KG1 (cell line): ENCODE results near the gene ULBP1.
A peak's percentile ranks its signal among the peaks of the same experiment; 100 is the strongest.
"Not testable (repeated sequence)": the region's sequence is repeated elsewhere in the genome, so short reads cannot be mapped to it uniquely, and the experiment has no call there.

Experiments used
- DNase-seq: peaks from one replicate; lab custom pipeline; 2025; lab: John Stamatoyannopoulos, UW

The ULBP1 gene

GRCh38 chr6:149977221-149977620, 13.5 kb downstream of the ULBP1 start:
- no peak for DNase-seq

- DNase-seq: no peak
These were observed 14.9 kb downstream of the ULBP1 start for GRCh38 chr6:149978610-149979009.

- DNase-seq: no peak
These were observed 15.6 kb downstream of the ULBP1 start for GRCh38 chr6:149979293-149979692.

GRCh38 chr6:149983145-149983544, 19.4 kb downstream of the ULBP1 start:
- DNase-seq: no peak

GRCh38 chr6:149984773-149985172, 21.0 kb downstream of the ULBP1 start:
- DNase-seq: no peak

GRCh38 chr6:149985481-149985937, 21.8 kb downstream of the ULBP1 start:
- no peak for DNase-seq

- DNase-seq: no peak
These were observed 23.9 kb downstream of the ULBP1 start for GRCh38 chr6:149987602-149988107.

GRCh38 chr6:149988550-149989346, 25.0 kb downstream of the ULBP1 start:
- DNase-seq: no peak

- no peak for DNase-seq
These were observed 26.5 kb downstream of the ULBP1 start for GRCh38 chr6:149990212-149990660.

- no peak for DNase-seq
These were observed 27.1 kb downstream of the ULBP1 start for GRCh38 chr6:149990661-149991471.

- DNase-seq: not testable (repeated sequence)
These were observed 27.7 kb downstream of the ULBP1 start for GRCh38 chr6:149991472-149991795.

GRCh38 chr6:149991838-149992237, 28.1 kb downstream of the ULBP1 start:
- no peak for DNase-seq

- DNase-seq: no peak
These were observed 31.6 kb downstream of the ULBP1 start for GRCh38 chr6:149995235-149995750.

GRCh38 chr6:149995971-149996370, 32.2 kb downstream of the ULBP1 start:
- no peak for DNase-seq

GRCh38 chr6:149999636-150000035, 35.9 kb downstream of the ULBP1 start:
- DNase-seq: no peak

- no peak for DNase-seq
These were observed 37.7 kb downstream of the ULBP1 start for GRCh38 chr6:150001295-150002008.

- no peak for DNase-seq
These were observed 39.0 kb downstream of the ULBP1 start for GRCh38 chr6:150002710-150003109.

- DNase-seq: not testable (repeated sequence)
These were observed 39.9 kb downstream of the ULBP1 start for GRCh38 chr6:150003599-150003998.

GRCh38 chr6:150004101-150004782, 40.5 kb downstream of the ULBP1 start:
- no peak for DNase-seq

GRCh38 chr6:150004783-150005717, 41.3 kb downstream of the ULBP1 start:
- DNase-seq: peak; percentile 53
